Glutamatergic neuron (in vitro differentiated cells): ENCODE data around the gene HSPBP1. TPM values are rescaled to one million over a fixed set of nuclear protein-coding genes. Genes with fewer than 3 reads are reported as not detected.

ENCODE experiments used
- DNase-seq: peaks from one replicate; pipeline ENCODE4 v3.0.0; 2022
- H3K27ac Mint-ChIP-seq: one replicate; pipeline ENCODE4 v1.8.0; 2020; ENCODE audit warnings: mild to moderate bottlenecking, mixed read lengths, inconsistent platforms; ENCODE audit not compliant: unreplicated experiment
- H3K27me3 Mint-ChIP-seq: one replicate; pipeline ENCODE4 v1.8.0; 2020; ENCODE audit warnings: mild to moderate bottlenecking, moderate library complexity, mixed read lengths, inconsistent platforms; ENCODE audit not compliant: unreplicated experiment
- H3K36me3 Mint-ChIP-seq: one replicate; pipeline ENCODE4 v1.8.0; 2020; ENCODE audit warnings: mild to moderate bottlenecking, mixed read lengths, inconsistent platforms; ENCODE audit not compliant: unreplicated experiment
- H3K4me1 Mint-ChIP-seq: one replicate; pipeline ENCODE4 v1.8.0; 2020; ENCODE audit warnings: mild to moderate bottlenecking, low read depth, mixed read lengths, inconsistent platforms; ENCODE audit not compliant: unreplicated experiment
- H3K4me3 Mint-ChIP-seq: one replicate; pipeline ENCODE4 v1.8.0; 2020; ENCODE audit warnings: mild to moderate bottlenecking, mixed read lengths, inconsistent platforms; ENCODE audit not compliant: unreplicated experiment
- H3K9me3 Mint-ChIP-seq: one replicate; pipeline ENCODE4 v1.8.0; 2020; ENCODE audit warnings: mild to moderate bottlenecking, moderate library complexity, mixed read lengths, inconsistent platforms; ENCODE audit not compliant: unreplicated experiment
- total RNA-seq: library from RNA; stranded (reverse); fragmentation: NEBNext Ultra II Directional; extraction: Animal tissue kit (Norgen Biotek cat#: 25700); gene quantifications from one replicate; pipeline ENCODE4 v1.2.1, GENCODE V29; 2021; ENCODE audit not compliant: unreplicated experiment
- TF ChIP-seq, protein P1 (sequence below): fragments of 200-600 bp; sonication (generic); IDR thresholded peaks from one replicate; pipeline ENCODE4 v1.5.0; 2021; ENCODE audit not compliant: partially characterized antibody, unreplicated experiment

Gene HSPBP1
- total RNA-seq, 1 donor from 2014 or later = 41.5 TPM

GRCh38 chr19:55251341-55252081 is 28.4 kb downstream of the HSPBP1 start:
- TF ChIP-seq, protein P1, sequence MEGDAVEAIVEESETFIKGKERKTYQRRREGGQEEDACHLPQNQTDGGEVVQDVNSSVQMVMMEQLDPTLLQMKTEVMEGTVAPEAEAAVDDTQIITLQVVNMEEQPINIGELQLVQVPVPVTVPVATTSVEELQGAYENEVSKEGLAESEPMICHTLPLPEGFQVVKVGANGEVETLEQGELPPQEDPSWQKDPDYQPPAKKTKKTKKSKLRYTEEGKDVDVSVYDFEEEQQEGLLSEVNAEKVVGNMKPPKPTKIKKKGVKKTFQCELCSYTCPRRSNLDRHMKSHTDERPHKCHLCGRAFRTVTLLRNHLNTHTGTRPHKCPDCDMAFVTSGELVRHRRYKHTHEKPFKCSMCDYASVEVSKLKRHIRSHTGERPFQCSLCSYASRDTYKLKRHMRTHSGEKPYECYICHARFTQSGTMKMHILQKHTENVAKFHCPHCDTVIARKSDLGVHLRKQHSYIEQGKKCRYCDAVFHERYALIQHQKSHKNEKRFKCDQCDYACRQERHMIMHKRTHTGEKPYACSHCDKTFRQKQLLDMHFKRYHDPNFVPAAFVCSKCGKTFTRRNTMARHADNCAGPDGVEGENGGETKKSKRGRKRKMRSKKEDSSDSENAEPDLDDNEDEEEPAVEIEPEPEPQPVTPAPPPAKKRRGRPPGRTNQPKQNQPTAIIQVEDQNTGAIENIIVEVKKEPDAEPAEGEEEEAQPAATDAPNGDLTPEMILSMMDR = no peak
- Mint-ChIP-seq H3K4me3 (peak overlapping the region; percentile 25), H3K4me1 (peaks cover 54% of the 10 kb centered on the region), H3K27ac (no peak overlapping the region), H3K27me3 (peaks cover 11% of the 10 kb centered on the region), H3K36me3 (no peaks in the 10 kb centered on the region), H3K9me3 (peaks cover 9% of the 10 kb centered on the region)
- no peak for DNase-seq

- peaks cover 44% of the 10 kb centered on the region for H3K4me1 Mint-ChIP-seq
- H3K4me3 Mint-ChIP-seq = peak overlapping the region; percentile 45
- peaks cover 5% of the 10 kb centered on the region for H3K9me3 Mint-ChIP-seq
- peaks cover 11% of the 10 kb centered on the region for H3K27me3 Mint-ChIP-seq
- TF ChIP-seq, protein P1 = no peak
- H3K36me3 Mint-ChIP-seq = no peaks in the 10 kb centered on the region
- H3K27ac Mint-ChIP-seq = peak overlapping the region; percentile 36
- DNase-seq = no peak
Measured at GRCh38 chr19:55250262-55251036, 29.5 kb downstream of the HSPBP1 start.

DNA sequence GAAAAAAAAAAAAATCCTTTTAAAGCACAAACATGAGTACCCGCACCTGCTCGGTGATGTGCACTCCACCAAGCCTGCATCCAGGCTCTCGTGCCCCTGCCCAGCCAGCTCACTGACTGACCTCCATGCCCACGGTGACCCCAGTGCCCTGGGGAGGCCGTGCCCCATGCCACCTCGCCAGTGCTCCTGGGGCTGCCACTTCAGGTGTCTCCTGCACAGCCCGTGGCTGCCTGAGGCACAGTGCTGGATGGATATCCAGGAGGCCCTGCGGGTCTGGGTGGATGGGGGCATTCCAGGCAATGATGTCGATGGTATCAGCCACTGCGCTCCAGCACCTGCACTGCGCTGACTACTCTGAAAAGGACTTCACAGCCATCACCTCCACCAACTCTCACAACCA is 30.1 kb downstream of the HSPBP1 start:
- Mint-ChIP-seq H3K27me3 (peaks cover 11% of the 10 kb centered on the region), H3K4me3 (no peak overlapping the region), H3K27ac (no peak overlapping the region), H3K4me1 (peaks cover 44% of the 10 kb centered on the region), H3K36me3 (no peaks in the 10 kb centered on the region), H3K9me3 (peaks cover 5% of the 10 kb centered on the region)
- TF ChIP-seq, protein P1 = no peak
- no peak for DNase-seq

DNA sequence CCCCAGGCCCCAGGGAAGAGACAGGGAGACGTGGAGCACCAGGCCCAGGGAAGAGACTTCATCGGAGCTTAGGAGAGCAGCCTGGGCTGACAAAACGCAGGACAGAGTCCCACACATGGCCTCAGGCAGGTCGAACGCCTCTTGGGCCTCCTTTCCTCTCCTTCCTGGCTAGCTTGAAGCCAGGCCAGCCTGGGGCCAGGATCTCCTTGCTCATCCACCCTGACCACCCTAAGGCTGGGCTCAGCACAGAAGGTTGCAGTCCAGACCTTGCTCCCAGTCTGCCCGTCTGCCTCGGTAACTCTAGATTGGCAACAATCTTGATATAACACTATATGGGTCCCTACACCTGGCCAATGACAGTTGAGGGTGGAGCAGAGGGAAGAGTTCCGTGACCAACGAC is 31.2 kb downstream of the HSPBP1 start:
- Mint-ChIP-seq H3K4me1 (peaks cover 34% of the 10 kb centered on the region), H3K36me3 (no peaks in the 10 kb centered on the region), H3K27me3 (peaks cover 13% of the 10 kb centered on the region), H3K27ac (peak overlapping the region; percentile 77), H3K9me3 (peaks cover 5% of the 10 kb centered on the region), H3K4me3 (peak overlapping the region; percentile 49)
- DNase-seq = no peak
- TF ChIP-seq, protein P1 = no peak
